ENCODE measurements around the gene WDFY2.
A peak's percentile ranks its signal among the peaks of the same experiment; 100 is the strongest.

Gene WDFY2

DNA sequence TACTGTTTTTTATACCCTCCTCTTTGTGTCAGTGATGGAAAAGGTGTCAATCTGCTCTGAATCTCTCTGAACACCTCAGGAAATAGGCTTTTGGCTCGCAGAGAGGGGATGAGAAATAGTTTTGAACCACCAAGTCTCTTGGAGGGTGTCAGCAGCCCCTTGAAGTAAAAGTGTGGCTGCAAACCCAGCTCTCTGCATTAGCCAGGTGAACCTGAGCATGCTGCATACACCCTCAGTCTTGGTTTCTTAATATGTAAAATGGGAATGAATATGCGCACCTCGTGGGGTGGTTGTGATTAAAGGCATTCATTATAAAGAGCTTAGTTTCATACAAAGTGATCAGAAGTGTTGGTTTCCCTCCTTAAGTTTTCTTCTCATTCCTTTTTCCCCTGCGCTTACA, 221.1 kb downstream of the WDFY2 start:
- Histone ChIP-seq H3K4me1 (ENCODE audit: insufficient read depth, low read length) (peaks cover 33% of the 10 kb centered on the region), H3K27ac (ENCODE audit: low read length) (no peak overlapping the region), H3K9ac (ENCODE audit: low read depth, low read length) (peak overlapping the region; percentile 90), H2AFZ (ENCODE audit: low read depth, low read length) (no peak overlapping the region), H3K27me3 (ENCODE audit: insufficient read depth, low read length, poor library complexity) (no peaks in the 10 kb centered on the region), H4K20me1 (ENCODE audit: insufficient read depth, low read length) (no peaks in the 10 kb centered on the region), H3K4me2 (ENCODE audit: insufficient read depth, low read length) (peak overlapping the region; percentile 81), H3K4me3 (ENCODE audit: low read depth in 1 of 2, low read length in 2 of 2) (no peak overlapping the region), H3K79me2 (ENCODE audit: insufficient read depth, low read length) (no peaks in the 10 kb centered on the region), H3K36me3 (ENCODE audit: insufficient read depth, low read length) (no peaks in the 10 kb centered on the region; the same call in 1 of the 2 replicates), H3K9me3 (ENCODE audit: insufficient read depth, low read length, severe bottlenecking) (no peaks in the 10 kb centered on the region)
- no peak for ATAC-seq (ENCODE audit: insufficient read depth, low read depth)
- TF ChIP-seq, protein P1, sequence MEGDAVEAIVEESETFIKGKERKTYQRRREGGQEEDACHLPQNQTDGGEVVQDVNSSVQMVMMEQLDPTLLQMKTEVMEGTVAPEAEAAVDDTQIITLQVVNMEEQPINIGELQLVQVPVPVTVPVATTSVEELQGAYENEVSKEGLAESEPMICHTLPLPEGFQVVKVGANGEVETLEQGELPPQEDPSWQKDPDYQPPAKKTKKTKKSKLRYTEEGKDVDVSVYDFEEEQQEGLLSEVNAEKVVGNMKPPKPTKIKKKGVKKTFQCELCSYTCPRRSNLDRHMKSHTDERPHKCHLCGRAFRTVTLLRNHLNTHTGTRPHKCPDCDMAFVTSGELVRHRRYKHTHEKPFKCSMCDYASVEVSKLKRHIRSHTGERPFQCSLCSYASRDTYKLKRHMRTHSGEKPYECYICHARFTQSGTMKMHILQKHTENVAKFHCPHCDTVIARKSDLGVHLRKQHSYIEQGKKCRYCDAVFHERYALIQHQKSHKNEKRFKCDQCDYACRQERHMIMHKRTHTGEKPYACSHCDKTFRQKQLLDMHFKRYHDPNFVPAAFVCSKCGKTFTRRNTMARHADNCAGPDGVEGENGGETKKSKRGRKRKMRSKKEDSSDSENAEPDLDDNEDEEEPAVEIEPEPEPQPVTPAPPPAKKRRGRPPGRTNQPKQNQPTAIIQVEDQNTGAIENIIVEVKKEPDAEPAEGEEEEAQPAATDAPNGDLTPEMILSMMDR (IDR thresholded peaks at IDR 0.05; ENCODE audit: borderline replicate concordance, extremely low read depth, low read length, poor library complexity, severe bottlenecking): no peak
- no peak for TF ChIP-seq EZH2 (IDR thresholded peaks at IDR 0.05; ENCODE audit: borderline replicate concordance, low read depth, low read length, severe bottlenecking)
- no peak for DNase-seq

GRCh38 chr13:51805925-51806324, 221.7 kb downstream of the WDFY2 start:
- no peak overlapping the region for H3K9ac ChIP-seq (ENCODE audit: low read depth, low read length)
- H3K79me2 ChIP-seq (ENCODE audit: insufficient read depth, low read length): no peaks in the 10 kb centered on the region
- no peaks in the 10 kb centered on the region for H3K9me3 ChIP-seq (ENCODE audit: insufficient read depth, low read length, severe bottlenecking)
- no peak overlapping the region for H3K4me3 ChIP-seq (ENCODE audit: low read depth in 1 of 2, low read length in 2 of 2)
- H2AFZ ChIP-seq (ENCODE audit: low read depth, low read length): no peak overlapping the region
- no peaks in the 10 kb centered on the region for H4K20me1 ChIP-seq (ENCODE audit: insufficient read depth, low read length)
- TF ChIP-seq, protein P1 (IDR thresholded peaks at IDR 0.05; ENCODE audit: borderline replicate concordance, extremely low read depth, low read length, poor library complexity, severe bottlenecking): no peak
- TF ChIP-seq EZH2 (IDR thresholded peaks at IDR 0.05; ENCODE audit: borderline replicate concordance, low read depth, low read length, severe bottlenecking): no peak
- H3K27me3 ChIP-seq (ENCODE audit: insufficient read depth, low read length, poor library complexity): no peaks in the 10 kb centered on the region
- no peak overlapping the region for H3K4me2 ChIP-seq (ENCODE audit: insufficient read depth, low read length)
- H3K4me1 ChIP-seq (ENCODE audit: insufficient read depth, low read length): peaks cover 33% of the 10 kb centered on the region
- DNase-seq (no peak), ATAC-seq (ENCODE audit: insufficient read depth, low read depth) (no peak)
- H3K36me3 ChIP-seq (ENCODE audit: insufficient read depth, low read length): no peaks in the 10 kb centered on the region; the same call in 1 of the 2 replicates
- no peak overlapping the region for H3K27ac ChIP-seq (ENCODE audit: low read length)

GRCh38 chr13:51806566-51806965, 222.3 kb downstream of the WDFY2 start:
- no peak overlapping the region for H3K4me3 ChIP-seq (ENCODE audit: low read depth in 1 of 2, low read length in 2 of 2)
- H3K9ac ChIP-seq (ENCODE audit: low read depth, low read length): no peak overlapping the region
- H3K4me1 ChIP-seq (ENCODE audit: insufficient read depth, low read length): peaks cover 33% of the 10 kb centered on the region
- TF ChIP-seq, protein P1 (IDR thresholded peaks at IDR 0.05; ENCODE audit: borderline replicate concordance, extremely low read depth, low read length, poor library complexity, severe bottlenecking): no peak
- no peak for TF ChIP-seq EZH2 (IDR thresholded peaks at IDR 0.05; ENCODE audit: borderline replicate concordance, low read depth, low read length, severe bottlenecking)
- H2AFZ ChIP-seq (ENCODE audit: low read depth, low read length): no peak overlapping the region
- no peaks in the 10 kb centered on the region for H3K9me3 ChIP-seq (ENCODE audit: insufficient read depth, low read length, severe bottlenecking)
- no peak for ATAC-seq (ENCODE audit: insufficient read depth, low read depth)
- DNase-seq: no peak
- no peaks in the 10 kb centered on the region for H4K20me1 ChIP-seq (ENCODE audit: insufficient read depth, low read length)
- no peaks in the 10 kb centered on the region for H3K27me3 ChIP-seq (ENCODE audit: insufficient read depth, low read length, poor library complexity)
- H3K4me2 ChIP-seq (ENCODE audit: insufficient read depth, low read length): no peak overlapping the region
- no peaks in the 10 kb centered on the region; the same call in 1 of the 2 replicates for H3K36me3 ChIP-seq (ENCODE audit: insufficient read depth, low read length)
- H3K79me2 ChIP-seq (ENCODE audit: insufficient read depth, low read length): no peaks in the 10 kb centered on the region
- no peak overlapping the region for H3K27ac ChIP-seq (ENCODE audit: low read length)

DNA sequence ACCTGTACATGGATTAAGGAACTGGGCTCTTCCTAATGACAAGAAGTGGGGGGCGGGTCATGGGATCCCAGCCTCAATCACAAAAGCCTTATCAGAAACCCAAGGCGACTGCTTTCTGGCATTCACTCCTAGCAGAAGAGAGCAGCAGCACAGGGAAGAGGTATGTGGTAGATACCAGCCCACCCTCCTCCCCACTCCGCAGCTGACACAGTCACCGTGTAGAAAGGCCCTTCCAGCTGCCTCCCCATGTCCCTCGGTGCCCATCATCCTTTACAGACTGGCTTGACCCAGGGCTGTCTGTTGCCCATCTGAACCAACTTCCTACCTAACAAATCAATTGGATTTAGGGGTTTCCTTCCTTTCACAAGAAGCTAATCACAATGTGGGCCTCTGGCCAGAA, 222.8 kb downstream of the WDFY2 start:
- TF ChIP-seq, protein P1 (IDR thresholded peaks at IDR 0.05; ENCODE audit: borderline replicate concordance, extremely low read depth, low read length, poor library complexity, severe bottlenecking): no peak
- TF ChIP-seq EZH2 (IDR thresholded peaks at IDR 0.05; ENCODE audit: borderline replicate concordance, low read depth, low read length, severe bottlenecking): no peak
- H3K27ac ChIP-seq (ENCODE audit: low read length): no peak overlapping the region
- H3K79me2 ChIP-seq (ENCODE audit: insufficient read depth, low read length): no peaks in the 10 kb centered on the region
- ATAC-seq (ENCODE audit: insufficient read depth, low read depth) (no peak), DNase-seq (no peak)
- H3K4me2 ChIP-seq (ENCODE audit: insufficient read depth, low read length): no peak overlapping the region
- no peak overlapping the region for H2AFZ ChIP-seq (ENCODE audit: low read depth, low read length)
- H3K4me1 ChIP-seq (ENCODE audit: insufficient read depth, low read length): peaks cover 30% of the 10 kb centered on the region
- H3K36me3 ChIP-seq (ENCODE audit: insufficient read depth, low read length): no peaks in the 10 kb centered on the region; the same call in 1 of the 2 replicates
- no peak overlapping the region for H3K4me3 ChIP-seq (ENCODE audit: low read depth in 1 of 2, low read length in 2 of 2)
- H4K20me1 ChIP-seq (ENCODE audit: insufficient read depth, low read length): no peaks in the 10 kb centered on the region
- no peaks in the 10 kb centered on the region for H3K27me3 ChIP-seq (ENCODE audit: insufficient read depth, low read length, poor library complexity)
- no peaks in the 10 kb centered on the region for H3K9me3 ChIP-seq (ENCODE audit: insufficient read depth, low read length, severe bottlenecking)
- no peak overlapping the region for H3K9ac ChIP-seq (ENCODE audit: low read depth, low read length)
